Measurements from ENCODE around the gene ACTC1.
"Not testable (repeated sequence)": the region's sequence is repeated elsewhere in the genome, so short reads cannot be mapped to it uniquely, and the experiment has no call there.

The ACTC1 gene

GRCh38 chr15:34820110-34820509 is 24.8 kb upstream of the ACTC1 start:
- TF ChIP-seq ZFX (IDR thresholded peaks at IDR 0.05) = no peak
- no peak for TF ChIP-seq CTCF (conservative IDR thresholded peaks at IDR 0.05)

GRCh38 chr15:34818526-34818925 is 23.2 kb upstream of the ACTC1 start:
- TF ChIP-seq CTCF (conservative IDR thresholded peaks at IDR 0.05) (no peak), ZFX (IDR thresholded peaks at IDR 0.05) (no peak)

More at GRCh38 chr15:34820110-34820509, 24.8 kb upstream of the ACTC1 start:
- H3K27ac ChIP-seq = no peak overlapping the region

GRCh38 chr15:34815836-34816235 is 20.5 kb upstream of the ACTC1 start:
- no peak overlapping the region for H3K27ac ChIP-seq
- no peak for TF ChIP-seq CTCF (conservative IDR thresholded peaks at IDR 0.05)
- no peak for TF ChIP-seq ZFX (IDR thresholded peaks at IDR 0.05)

More at GRCh38 chr15:34818526-34818925, 23.2 kb upstream of the ACTC1 start:
- no peak overlapping the region for H3K27ac ChIP-seq

GRCh38 chr15:34813446-34814190 is 18.3 kb upstream of the ACTC1 start:
- H3K27ac ChIP-seq = no peak overlapping the region
- TF ChIP-seq CTCF (conservative IDR thresholded peaks at IDR 0.05) (no peak), ZFX (IDR thresholded peaks at IDR 0.05) (no peak)

- not testable (repeated sequence) for H3K27ac ChIP-seq
Measured at GRCh38 chr15:34812868-34813365, 17.6 kb upstream of the ACTC1 start.

- TF ChIP-seq ZFX (IDR thresholded peaks at IDR 0.05) (no peak), CTCF (conservative IDR thresholded peaks at IDR 0.05) (no peak)
Measured at GRCh38 chr15:34812369-34812768, 17.0 kb upstream of the ACTC1 start.

GRCh38 chr15:34810443-34811129 is 15.2 kb upstream of the ACTC1 start:
- TF ChIP-seq CTCF (conservative IDR thresholded peaks at IDR 0.05) (no peak), ZFX (IDR thresholded peaks at IDR 0.05) (no peak)
- H3K27ac ChIP-seq = no peak overlapping the region

More at GRCh38 chr15:34812369-34812768, 17.0 kb upstream of the ACTC1 start:
- no peak overlapping the region for H3K27ac ChIP-seq
